HEK293T (cell line): ENCODE data around the gene EMSY.

Experiments used
- CTCF ChIA-PET: fragments of 350-600 bp; formaldehyde crosslinking; extraction: SDS; loops from one replicate; lab custom pipeline; 2021; ENCODE audit warnings: antibody characterized with exemption, inconsistent platforms; lab: Yijun Ruan, JAX
- POLR2A ChIA-PET: fragments of 350-600 bp; formaldehyde crosslinking; extraction: SDS; loops from one replicate; lab custom pipeline; 2020; ENCODE audit warnings: antibody characterized with exemption, inconsistent platforms; lab: Yijun Ruan, JAX
- DNase-seq: peaks from one replicate; pipeline ENCODE4 v3.0.0; 2012; ENCODE audit warnings: mixed read lengths; ENCODE audit errors: extremely low spot score
- ARNT ChIP-seq: fragments of 450-650 bp; IDR thresholded peaks from 2 replicates; pipeline ENCODE4 v1.6.1; 2017; ENCODE audit warnings: mild to moderate bottlenecking
- BHLHE40 ChIP-seq: fragments of 450-650 bp; IDR thresholded peaks from 2 replicates; pipeline ENCODE4 v1.6.1; 2016; ENCODE audit warnings: mild to moderate bottlenecking, moderate library complexity, borderline replicate concordance
- CTBP1 ChIP-seq: fragments of 450-650 bp; IDR thresholded peaks from 2 replicates; pipeline ENCODE4 v1.6.1; 2016; ENCODE audit warnings: borderline replicate concordance
- ELF4 ChIP-seq: fragments of 450-650 bp; IDR thresholded peaks from 2 replicates; pipeline ENCODE4 v1.6.1; 2017; ENCODE audit warnings: antibody characterized with exemption
- FOXA1 ChIP-seq: fragments of 450-650 bp; IDR thresholded peaks from 2 replicates; pipeline ENCODE4 v1.6.1; 2016; ENCODE audit warnings: mild to moderate bottlenecking
- FOXK2 ChIP-seq: fragments of 450-650 bp; IDR thresholded peaks from 2 replicates; pipeline ENCODE4 v1.6.1; 2016; ENCODE audit warnings: mild to moderate bottlenecking
- FOXM1 ChIP-seq: fragments of 450-650 bp; IDR thresholded peaks from 2 replicates; pipeline ENCODE4 v1.6.1; 2017; ENCODE audit warnings: mild to moderate bottlenecking, borderline replicate concordance
- HDGF ChIP-seq: fragments of 450-650 bp; IDR thresholded peaks from 2 replicates; pipeline ENCODE4 v1.6.1; 2017; ENCODE audit warnings: antibody characterized with exemption, borderline replicate concordance
- L3MBTL2 ChIP-seq: fragments of 450-650 bp; conservative IDR thresholded peaks from 2 replicates; pipeline ENCODE4 v1.6.1; 2016; ENCODE audit warnings: mild to moderate bottlenecking
- LEF1 ChIP-seq: fragments of 450-650 bp; IDR thresholded peaks from 2 replicates; pipeline ENCODE4 v1.6.1; 2017; ENCODE audit warnings: mild to moderate bottlenecking, borderline replicate concordance
- NFRKB ChIP-seq: fragments of 450-650 bp; IDR thresholded peaks from 2 replicates; pipeline ENCODE4 v1.6.1; 2016; ENCODE audit warnings: mild to moderate bottlenecking, moderate library complexity
- SP1 ChIP-seq: fragments of 450-650 bp; IDR thresholded peaks from 2 replicates; pipeline ENCODE4 v1.6.1; 2017
- SUZ12 ChIP-seq: fragments of 450-650 bp; IDR thresholded peaks from 2 replicates; pipeline ENCODE4 v1.6.1; 2016; ENCODE audit warnings: mild to moderate bottlenecking
- TARDBP ChIP-seq: fragments of 450-650 bp; IDR thresholded peaks from 2 replicates; pipeline ENCODE4 v1.6.1; 2016
- ZNF384 ChIP-seq: fragments of 450-650 bp; IDR thresholded peaks from 2 replicates; pipeline ENCODE4 v1.6.1; 2016
- TF ChIP-seq, protein P1 (sequence below): fragments of 450-650 bp; IDR thresholded peaks from 2 replicates; pipeline ENCODE4 v1.6.1; 2016

The EMSY gene

DNA sequence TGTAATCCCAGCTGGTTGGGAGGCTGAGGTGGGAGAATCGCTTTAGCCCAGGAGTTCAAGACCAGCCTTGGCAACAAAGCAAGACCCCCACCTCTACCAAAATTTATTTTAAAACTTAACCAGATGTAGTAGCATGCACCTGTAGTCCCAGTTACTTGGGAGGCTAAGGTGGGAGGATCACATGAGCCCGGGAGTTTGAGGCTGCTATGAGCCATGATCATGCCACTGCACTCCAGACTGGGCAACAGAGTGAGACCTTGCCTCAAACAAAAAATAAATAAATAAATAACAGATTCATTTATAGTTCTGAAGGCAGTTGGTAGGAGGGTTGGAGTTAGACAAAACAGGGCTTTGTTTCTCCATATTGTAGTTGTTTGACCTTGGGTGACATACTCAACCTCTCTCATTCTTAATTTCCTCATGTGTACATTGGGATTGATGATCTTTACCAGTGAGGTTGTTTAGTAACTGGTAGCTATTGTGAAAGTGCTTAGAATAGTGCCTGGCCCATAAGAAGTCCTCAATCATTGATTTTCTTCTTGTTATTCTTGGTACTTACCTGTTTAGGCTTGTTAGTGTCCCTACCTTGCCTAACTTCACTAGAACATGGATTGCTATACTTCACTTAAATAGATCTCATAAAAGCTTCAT is 79.1 kb downstream of the EMSY start:
- TF ChIP-seq CTBP1 (no peak), BHLHE40 (no peak)
- ChIA-PET POLR2A (no interaction called here), CTCF (interaction anchor here (0.8 to 1.0 kb wide), 2 partner anchors 11 to 315 kb away, joined by 3 read pairs; no protein-coding TSS in a partner anchor)
- no peak for DNase-seq

DNA sequence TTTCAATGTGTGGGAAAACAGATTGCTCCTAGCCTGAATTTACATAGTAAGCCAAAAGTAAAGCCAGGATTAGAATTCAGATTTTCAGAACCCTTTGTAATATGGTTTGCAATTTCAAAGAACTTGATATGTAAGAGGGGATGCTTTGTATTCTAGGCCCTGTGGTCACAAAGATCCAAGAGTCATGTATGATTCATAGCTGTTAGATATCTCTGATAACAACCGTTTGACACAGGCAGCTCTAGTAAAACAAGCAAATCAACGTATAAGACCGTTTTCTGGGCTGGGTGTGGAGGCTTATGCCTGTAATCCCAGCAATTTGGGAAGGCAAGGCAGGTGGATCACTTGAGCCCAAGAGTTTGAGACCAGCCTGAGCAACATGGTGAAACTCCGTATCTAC is 79.6 kb downstream of the EMSY start:
- DNase-seq, result no peak
- ChIA-PET POLR2A (no interaction called here), CTCF (interaction anchor here (1.0 kb wide), 1 partner anchor 316 kb away, joined by 3 read pairs; no protein-coding TSS in a partner anchor)
- no peak for TF ChIP-seq ZNF384
- TF ChIP-seq L3MBTL2, result no peak
- no peak for TF ChIP-seq HDGF
- TF ChIP-seq FOXK2, result no peak
- TF ChIP-seq ARNT, result no peak
- TF ChIP-seq LEF1, result no peak
- no peak for TF ChIP-seq SP1
- no peak for TF ChIP-seq FOXA1
- TF ChIP-seq CTBP1, result no peak
- TF ChIP-seq SUZ12, result no peak
- TF ChIP-seq TARDBP, result no peak

DNA sequence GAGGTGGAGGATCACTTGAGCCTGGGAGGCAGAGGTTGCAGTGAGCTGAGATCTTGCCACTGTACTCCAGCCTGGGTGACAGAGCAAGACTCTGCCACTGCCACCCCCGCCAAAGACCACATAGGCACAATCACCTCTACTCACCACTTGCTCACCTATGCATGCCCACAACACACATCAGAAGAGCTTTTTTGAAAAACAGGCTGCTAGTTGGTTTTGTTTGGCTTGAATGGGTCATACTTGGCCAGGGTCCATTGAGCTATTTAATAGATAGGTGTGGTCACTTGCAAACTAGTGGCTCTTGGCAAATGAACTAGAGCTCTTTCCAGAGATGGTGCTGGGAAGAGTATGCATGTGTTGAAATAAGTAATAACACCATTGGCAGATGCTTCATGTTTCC is 80.1 kb downstream of the EMSY start:
- TF ChIP-seq SUZ12 (no peak), ZNF384 (no peak), NFRKB (no peak), CTBP1 (no peak), ARNT (no peak), BHLHE40 (no peak), ELF4 (no peak), FOXA1 (no peak), FOXK2 (no peak)
- TF ChIP-seq, protein P1, sequence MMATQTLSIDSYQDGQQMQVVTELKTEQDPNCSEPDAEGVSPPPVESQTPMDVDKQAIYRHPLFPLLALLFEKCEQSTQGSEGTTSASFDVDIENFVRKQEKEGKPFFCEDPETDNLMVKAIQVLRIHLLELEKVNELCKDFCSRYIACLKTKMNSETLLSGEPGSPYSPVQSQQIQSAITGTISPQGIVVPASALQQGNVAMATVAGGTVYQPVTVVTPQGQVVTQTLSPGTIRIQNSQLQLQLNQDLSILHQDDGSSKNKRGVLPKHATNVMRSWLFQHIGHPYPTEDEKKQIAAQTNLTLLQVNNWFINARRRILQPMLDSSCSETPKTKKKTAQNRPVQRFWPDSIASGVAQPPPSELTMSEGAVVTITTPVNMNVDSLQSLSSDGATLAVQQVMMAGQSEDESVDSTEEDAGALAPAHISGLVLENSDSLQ, result no peak
- CTCF ChIA-PET, result interaction anchor here (1.0 kb wide), 1 partner anchor 316 kb away, joined by 3 read pairs; no protein-coding TSS in a partner anchor
- DNase-seq, result no peak
- POLR2A ChIA-PET, result no interaction called here

DNA sequence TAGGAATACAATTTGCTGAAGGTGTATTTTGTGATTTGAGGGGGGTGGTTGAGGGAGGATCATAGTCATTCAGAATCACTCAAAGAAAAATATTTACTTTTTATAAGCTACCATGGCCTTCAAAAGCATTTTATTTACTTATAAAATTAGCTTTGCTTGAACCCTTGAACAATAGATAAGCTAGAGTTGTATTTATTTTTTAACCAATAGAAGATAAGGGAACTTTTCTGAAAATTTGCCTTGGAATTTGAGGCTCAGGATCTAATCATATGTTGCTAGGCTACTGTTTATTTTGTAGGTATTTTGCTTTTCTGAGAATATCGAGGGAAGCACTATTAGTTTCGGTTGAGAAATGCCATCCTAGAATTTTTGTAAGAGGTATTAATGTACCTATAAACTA is 82.1 kb downstream of the EMSY start:
- no peak for DNase-seq
- ChIA-PET CTCF (no interaction called here), POLR2A (no interaction called here)
- no peak for TF ChIP-seq FOXM1
- no peak for TF ChIP-seq BHLHE40
- TF ChIP-seq ARNT, result no peak
- TF ChIP-seq NFRKB, result no peak
- TF ChIP-seq ZNF384, result no peak
- no peak for TF ChIP-seq L3MBTL2
- no peak for TF ChIP-seq SUZ12
- TF ChIP-seq ELF4, result no peak
- TF ChIP-seq SP1, result no peak
- TF ChIP-seq CTBP1, result no peak
- no peak for TF ChIP-seq HDGF
- no peak for TF ChIP-seq TARDBP
- TF ChIP-seq FOXA1, result no peak
- TF ChIP-seq, protein P1, result no peak
- no peak for TF ChIP-seq LEF1
- no peak for TF ChIP-seq FOXK2

DNA sequence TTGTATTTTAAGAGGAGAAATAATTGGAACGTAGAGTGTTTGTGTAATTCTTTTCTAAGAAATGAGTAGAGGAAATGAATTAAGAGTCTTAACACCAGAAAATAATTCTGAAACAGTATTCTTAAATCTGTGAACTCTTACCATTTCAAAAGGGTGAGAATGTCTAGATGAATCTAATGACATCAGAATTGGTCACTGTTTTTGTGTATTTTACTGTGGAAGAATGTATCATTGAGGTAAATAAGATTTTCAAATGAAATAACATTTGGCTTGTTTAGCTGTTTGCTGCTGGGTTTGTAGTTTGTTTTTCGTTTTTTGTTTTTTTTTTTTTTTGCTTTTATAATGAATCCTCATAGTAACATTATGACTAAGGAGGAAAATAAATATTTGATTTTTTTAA is 97.6 kb downstream of the EMSY start:
- TF ChIP-seq FOXK2, result no peak
- no peak for TF ChIP-seq CTBP1
- TF ChIP-seq TARDBP, result no peak
- TF ChIP-seq HDGF, result no peak
- TF ChIP-seq FOXA1, result no peak
- TF ChIP-seq ARNT, result no peak
- no peak for TF ChIP-seq SUZ12
- TF ChIP-seq L3MBTL2, result no peak
- no peak for TF ChIP-seq BHLHE40
- TF ChIP-seq FOXM1, result no peak
- CTCF ChIA-PET, result no interaction called here
- no peak for DNase-seq
- POLR2A ChIA-PET, result no interaction called here

DNA sequence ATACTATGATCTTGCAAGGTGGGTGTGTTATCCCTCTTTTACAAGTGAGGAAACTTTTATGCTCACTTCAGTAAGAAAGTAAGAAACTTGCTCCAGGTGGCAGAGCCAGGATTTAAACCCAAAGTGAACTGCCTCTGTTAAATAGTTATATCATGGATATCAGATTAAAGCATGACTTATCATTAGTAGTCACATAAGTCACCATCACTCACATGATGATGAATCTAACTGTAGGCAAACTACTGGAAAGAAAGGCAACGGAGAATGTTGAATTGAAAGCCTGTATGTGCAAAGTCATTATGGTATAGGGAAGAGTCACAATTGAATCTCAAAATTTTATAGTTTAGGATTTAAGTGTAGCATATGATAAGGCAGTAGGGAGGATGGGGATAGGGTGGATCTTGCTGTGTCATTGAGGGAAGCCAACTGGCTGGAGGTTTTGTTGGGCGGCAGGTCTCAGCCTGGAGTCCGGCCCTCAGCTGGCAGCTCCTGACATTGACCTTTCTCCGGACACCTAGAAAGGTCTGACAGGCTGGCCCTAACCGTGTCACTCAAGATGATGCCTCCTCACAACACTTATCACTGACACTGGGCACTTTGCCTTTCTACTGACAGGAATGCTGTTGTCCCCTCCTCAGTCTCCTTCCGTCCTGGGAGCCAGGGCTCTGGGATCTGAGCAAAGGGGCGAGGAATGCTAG is 98.3 kb downstream of the EMSY start:
- no peak for DNase-seq
- ChIA-PET CTCF (interaction anchor here (1.1 kb wide), 1 partner anchor 21 kb away, joined by 3 read pairs; no protein-coding TSS in a partner anchor), POLR2A (no interaction called here)
- TF ChIP-seq FOXM1 (no peak), ZNF384 (no peak), SUZ12 (no peak), ARNT (no peak), NFRKB (no peak), FOXA1 (no peak), SP1 (no peak), FOXK2 (no peak), LEF1 (no peak), CTBP1 (no peak), BHLHE40 (no peak), HDGF (no peak)
- TF ChIP-seq, protein P1, result no peak
